COLO829 (cell line): ENCODE results near the gene ZNF776.
"Not testable (repeated sequence)": the region's sequence is repeated elsewhere in the genome, so short reads cannot be mapped to it uniquely, and the experiment has no call there.

ENCODE experiments used
- DNase-seq: peaks from one replicate; pipeline ENCODE4 v3.0.0; 2012; ENCODE audit warnings: low spot score

The ZNF776 gene

DNA sequence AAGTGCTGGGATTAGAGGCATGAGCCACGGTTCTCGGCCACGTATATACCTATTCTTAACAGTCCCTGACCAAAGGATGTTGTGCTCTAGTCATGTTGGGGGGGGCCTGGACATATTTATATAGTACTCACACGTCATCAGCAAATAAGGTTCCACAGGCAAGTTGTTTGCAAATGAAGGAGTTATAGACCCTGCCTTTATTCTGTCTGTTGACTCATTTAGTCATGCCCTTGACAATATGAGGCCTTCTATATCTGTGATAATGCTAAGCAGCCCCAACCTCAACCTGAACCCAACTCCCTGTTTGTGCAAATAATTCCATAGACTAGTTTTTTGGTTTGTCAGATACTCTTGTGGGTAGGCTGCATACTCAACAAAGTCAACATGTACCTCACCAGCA, 31.7 kb downstream of the ZNF776 start:
- no peak for DNase-seq

- DNase-seq: no peak
Measured at GRCh38 chr19:57779220-57779845, 32.7 kb downstream of the ZNF776 start.

- DNase-seq: no peak
Measured at GRCh38 chr19:57786286-57786685, 39.7 kb downstream of the ZNF776 start.

DNA sequence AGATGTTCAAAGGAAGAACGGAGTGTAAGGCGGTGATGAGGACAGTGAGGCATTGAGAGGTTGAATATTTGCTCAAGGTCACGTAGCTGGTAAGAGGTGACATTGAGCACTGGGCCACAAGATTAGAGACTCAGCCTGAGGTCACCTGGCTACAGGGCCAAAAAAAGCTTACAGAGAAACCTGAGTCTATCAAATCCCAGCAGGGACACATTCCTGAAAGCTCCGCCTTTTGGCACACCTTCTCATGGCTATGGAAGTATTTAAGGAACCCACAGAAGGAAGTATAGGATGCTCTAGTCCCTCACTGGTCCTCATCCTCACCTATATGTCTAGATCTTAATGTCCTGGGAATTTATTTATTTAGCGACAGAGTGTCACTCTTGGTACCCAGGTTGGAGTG, 40.3 kb downstream of the ZNF776 start:
- no peak for DNase-seq

- DNase-seq: no peak
Measured at GRCh38 chr19:57788114-57788692, 41.6 kb downstream of the ZNF776 start.

DNA sequence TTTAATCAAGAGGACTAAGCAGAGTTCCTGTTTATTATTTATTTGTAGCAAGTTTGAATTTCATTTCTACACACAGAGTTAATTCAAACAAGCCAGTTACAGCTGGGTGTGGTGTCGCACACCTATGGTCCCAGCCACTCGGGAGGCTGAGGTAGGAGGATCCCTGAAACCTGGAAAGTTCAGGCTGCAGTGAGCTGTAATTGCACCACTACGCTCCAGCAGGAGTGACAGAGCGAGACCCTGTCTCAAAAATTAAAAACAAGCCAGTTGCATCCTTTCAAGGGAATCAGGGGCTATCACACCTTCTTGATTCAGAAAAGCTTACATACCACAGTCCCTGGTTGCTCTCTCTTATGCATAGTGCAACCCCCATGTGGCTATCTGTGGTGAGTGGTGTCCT, 42.7 kb downstream of the ZNF776 start:
- DNase-seq: no peak

- DNase-seq: not testable (repeated sequence)
Measured at GRCh38 chr19:57796580-57796979, 50.0 kb downstream of the ZNF776 start.

DNA sequence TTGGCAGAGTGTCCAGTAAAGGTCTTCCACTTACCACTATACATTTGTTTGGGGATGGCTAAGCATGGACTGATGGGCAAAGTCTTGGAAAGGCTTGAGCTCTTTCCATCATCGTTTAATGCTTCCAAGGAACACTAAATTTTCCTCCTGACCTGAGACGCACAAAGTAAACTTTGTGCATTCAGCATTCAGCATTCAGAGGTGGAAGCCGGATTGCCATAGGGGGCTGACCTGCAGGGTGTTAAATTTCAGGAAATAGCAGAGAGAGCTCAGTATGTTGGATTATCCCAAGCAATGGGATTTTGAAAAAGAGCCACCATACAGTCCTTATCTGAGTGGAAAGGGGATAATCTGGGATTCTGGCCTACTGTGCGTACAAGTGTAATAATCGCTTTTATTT, 54.1 kb downstream of the ZNF776 start:
- DNase-seq: no peak

GRCh38 chr19:57802269-57802668, 55.7 kb downstream of the ZNF776 start:
- no peak for DNase-seq

- no peak for DNase-seq
Measured at GRCh38 chr19:57803265-57803593, 56.6 kb downstream of the ZNF776 start.

- no peak for DNase-seq
Measured at GRCh38 chr19:57803594-57804325, 57.1 kb downstream of the ZNF776 start.

DNA sequence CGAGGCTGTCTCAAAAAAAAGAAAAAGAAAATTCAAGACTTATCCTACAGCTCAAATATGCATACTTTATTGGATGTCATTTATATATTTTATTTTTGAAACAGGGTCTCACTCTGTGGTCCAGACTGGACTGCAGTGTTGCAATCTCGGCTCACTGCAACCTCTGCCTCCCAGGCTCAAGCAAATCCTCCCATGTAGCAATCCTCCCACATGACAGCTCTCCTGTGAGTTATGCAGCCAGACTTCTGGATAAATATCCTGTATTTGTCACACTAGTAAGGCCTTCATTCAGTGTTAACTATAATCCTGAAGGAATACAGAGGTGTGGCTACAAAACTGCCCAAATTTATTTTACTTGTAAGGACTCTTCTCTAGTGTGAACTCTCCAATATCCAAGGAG, 60.9 kb downstream of the ZNF776 start:
- no peak for DNase-seq
